AG09319 (cell line): ENCODE measurements around the gene KRTAP5-4.

Experiments
- DNase-seq: peaks from one replicate; pipeline ENCODE4 v3.0.0-alpha.2; 2010; ENCODE audit warnings: low read depth; ENCODE audit errors: extremely low read depth
- CTCF ChIP-seq: IDR thresholded peaks from 2 replicates; pipeline ENCODE4 v1.5.1; 2011; ENCODE audit warnings: low read depth, mild to moderate bottlenecking, inconsistent platforms, low read length, moderate library complexity

KRTAP5-4 gene

GRCh38 chr11:1644601-1645356 lies 22.8 kb upstream of the KRTAP5-4 start:
- no peak for DNase-seq
- TF ChIP-seq CTCF: no peak

DNA sequence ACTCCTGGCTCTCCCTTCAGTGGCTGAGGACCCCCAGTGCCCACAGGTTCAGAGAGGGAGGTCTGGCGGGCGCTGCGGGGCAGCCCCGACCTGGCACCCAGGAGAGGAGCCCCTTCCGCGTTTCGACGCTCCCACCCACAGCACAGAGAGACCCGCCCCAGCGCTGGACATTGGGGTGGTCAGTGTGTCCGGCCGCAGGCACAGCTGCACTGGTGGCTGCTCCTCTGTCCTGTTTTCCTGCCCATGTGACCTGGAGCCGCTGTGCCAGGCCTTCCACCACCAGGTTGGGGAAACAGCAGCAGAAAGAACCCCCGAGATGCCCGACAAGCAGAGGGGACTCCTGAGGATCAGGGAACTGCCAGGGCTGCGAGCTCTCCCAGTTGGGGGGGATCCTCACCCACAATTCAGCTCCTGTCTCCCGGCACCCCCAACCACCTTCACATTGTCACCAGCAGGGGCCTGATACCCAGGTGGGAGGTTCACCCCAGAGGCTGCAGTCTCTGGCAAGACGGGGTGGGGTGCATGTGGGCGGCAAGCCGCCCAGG lies 21.3 kb upstream of the KRTAP5-4 start:
- TF ChIP-seq CTCF: no peak
- DNase-seq: no peak

DNA sequence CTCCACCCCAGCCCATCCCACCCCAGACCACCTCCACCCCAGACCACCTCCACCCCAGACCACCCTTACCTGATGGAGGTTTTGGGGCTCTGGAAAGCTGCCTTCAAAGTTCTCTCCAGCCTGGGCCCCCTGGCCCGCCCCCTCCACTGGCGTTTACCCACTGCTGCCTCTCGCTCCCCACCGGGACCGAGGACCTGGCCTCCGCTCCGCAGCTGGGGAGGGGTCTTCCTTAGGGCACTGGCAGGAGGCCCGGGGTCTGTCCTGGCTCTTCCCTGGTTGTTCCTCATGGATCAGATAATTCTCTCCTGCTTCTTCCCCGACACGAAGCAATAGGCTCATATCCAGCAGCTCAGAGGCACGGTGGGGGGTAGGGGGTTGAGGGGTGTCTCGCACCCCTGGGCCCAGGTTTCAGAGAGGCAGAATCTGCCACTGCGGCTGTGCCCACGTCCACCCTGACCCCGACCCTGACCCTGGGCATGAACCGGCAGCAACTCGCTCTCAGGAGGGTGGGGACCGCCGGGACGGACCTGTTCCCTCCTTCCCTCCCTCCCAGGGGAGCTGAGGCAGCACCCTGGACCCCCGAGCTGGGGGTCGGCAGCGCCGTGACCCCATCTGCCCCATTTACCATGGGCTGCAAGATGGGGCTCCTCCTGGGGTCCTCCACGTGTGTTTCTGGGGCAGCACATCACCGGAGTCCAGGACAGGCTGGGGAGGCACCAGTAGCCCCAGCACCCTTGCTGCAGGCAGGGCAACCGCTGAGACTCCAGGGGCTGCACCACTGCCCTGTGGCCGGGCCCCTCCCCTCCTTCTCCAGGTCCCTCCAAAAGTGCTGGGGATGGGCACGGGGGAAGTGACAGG lies 20.6 kb upstream of the KRTAP5-4 start:
- TF ChIP-seq CTCF: no peak
- no peak for DNase-seq

DNA sequence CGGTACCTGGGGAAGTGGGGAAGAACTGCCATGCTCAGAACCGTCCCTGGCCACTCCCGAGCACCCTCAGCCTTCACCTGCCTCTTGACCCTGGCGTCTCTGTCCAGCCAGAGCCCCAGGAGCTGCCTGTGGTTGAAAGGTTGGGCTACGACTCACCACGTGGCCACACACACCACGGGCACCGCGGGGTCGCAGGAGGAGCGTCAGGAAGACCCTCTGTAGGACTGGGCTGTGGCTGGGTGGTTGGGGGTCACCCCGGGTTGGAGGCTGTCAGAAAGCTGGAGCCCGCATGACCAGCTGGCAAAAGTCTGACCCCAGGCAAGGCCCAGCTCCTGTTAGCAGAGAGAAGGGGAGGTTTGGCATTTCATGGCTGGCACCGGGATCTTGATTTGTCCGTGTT lies 19.2 kb upstream of the KRTAP5-4 start:
- no peak for TF ChIP-seq CTCF
- no peak for DNase-seq

DNA sequence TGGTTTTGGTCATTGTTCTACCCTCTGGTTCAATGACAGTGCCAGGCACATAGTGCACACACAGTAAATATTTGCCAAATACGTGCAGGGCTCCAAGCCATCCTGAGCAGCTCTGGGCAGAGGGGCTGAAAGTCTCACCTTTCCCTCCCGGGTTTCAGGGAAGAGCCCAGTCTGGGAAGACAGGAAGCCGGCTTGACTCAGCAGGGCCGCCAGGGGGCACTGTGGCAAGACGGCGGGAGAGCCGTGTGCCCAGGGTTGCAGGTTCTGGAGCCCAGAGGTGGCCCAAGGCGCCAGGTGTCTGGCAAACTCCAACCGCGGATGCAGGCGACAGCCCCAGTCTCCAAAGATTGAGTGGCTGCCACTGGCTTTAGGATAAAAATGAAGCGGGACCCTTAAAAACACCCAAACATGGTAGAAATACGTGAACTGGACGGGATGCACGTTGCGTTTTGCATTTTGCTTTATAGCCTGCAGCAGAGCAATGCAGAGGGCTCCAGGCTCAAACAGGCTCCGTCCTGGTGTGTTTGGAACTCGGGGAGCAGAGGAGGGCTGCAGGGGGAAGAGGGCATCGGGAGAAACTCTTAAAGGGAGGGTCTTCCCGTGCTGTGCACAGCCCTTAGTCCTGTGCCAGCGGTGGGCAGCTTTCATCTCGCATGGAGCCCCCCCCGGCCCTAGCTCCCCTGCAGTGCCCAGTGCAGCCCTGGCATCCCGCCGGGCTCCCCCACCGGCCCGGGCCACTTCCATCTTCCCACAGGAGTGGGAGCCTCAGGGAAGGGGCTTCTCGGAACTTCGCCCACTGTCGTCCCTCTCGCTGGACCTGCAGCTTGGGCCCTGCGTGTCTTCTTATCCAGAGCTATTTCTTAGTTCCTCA lies 18.4 kb upstream of the KRTAP5-4 start:
- TF ChIP-seq CTCF: peak; percentile 75
- DNase-seq: no peak

- DNase-seq: no peak
- TF ChIP-seq CTCF: no peak
Measured at GRCh38 chr11:1639666-1640065, 17.7 kb upstream of the KRTAP5-4 start.
